KMS-11 (cell line): ENCODE data around the gene NPRL2.

Source experiments
- H2AFZ ChIP-seq: fragments of 200-600 bp; sonication (generic); 2 replicates; pipeline ENCODE4 v1.6.1; 2016; ENCODE audit warnings: antibody characterized with exemption, mixed run types, low read depth
- H3K27ac ChIP-seq: fragments of 200-600 bp; sonication (generic); 2 replicates; pipeline ENCODE4 v1.6.1; 2016; ENCODE audit warnings: mild to moderate bottlenecking, mixed run types
- H3K27me3 ChIP-seq: fragments of 200-600 bp; sonication (generic); 2 replicates; pipeline ENCODE4 v1.6.1; 2017; ENCODE audit warnings: mild to moderate bottlenecking, low read depth, mixed run types, moderate library complexity; ENCODE audit not compliant: insufficient read depth
- H3K36me3 ChIP-seq: fragments of 200-600 bp; sonication (generic); 2 replicates; pipeline ENCODE4 v1.6.1; 2017; ENCODE audit warnings: mild to moderate bottlenecking, mixed run types; ENCODE audit not compliant: insufficient read depth
- H3K4me1 ChIP-seq: fragments of 200-600 bp; sonication (generic); 2 replicates; pipeline ENCODE4 v1.6.1; 2016; ENCODE audit warnings: mild to moderate bottlenecking, low read depth, mixed run types; ENCODE audit not compliant: poor library complexity, severe bottlenecking
- H3K4me2 ChIP-seq: fragments of 200-600 bp; sonication (generic); 2 replicates; pipeline ENCODE4 v1.7.0; 2016; ENCODE audit warnings: mild to moderate bottlenecking, mixed run types
- H3K4me3 ChIP-seq: fragments of 200-600 bp; sonication (generic); IDR thresholded peaks from 2 replicates; pipeline ENCODE4 v1.6.1; 2017; ENCODE audit warnings: low read depth, low read length, mixed read lengths; ENCODE audit not compliant: insufficient read depth
- H3K79me2 ChIP-seq: fragments of 200-600 bp; sonication (generic); 2 replicates; pipeline ENCODE4 v1.6.1; 2016; ENCODE audit warnings: low read depth, mixed run types; ENCODE audit not compliant: insufficient read depth
- H3K9ac ChIP-seq: fragments of 200-600 bp; sonication (generic); 2 replicates; pipeline ENCODE4 v1.6.1; 2016; ENCODE audit warnings: mild to moderate bottlenecking, mixed run types
- H4K20me1 ChIP-seq: fragments of 200-600 bp; sonication (generic); 2 replicates; pipeline ENCODE4 v1.6.1; 2016; ENCODE audit warnings: mild to moderate bottlenecking, mixed run types; ENCODE audit not compliant: insufficient read depth
- TF ChIP-seq, protein P1 (sequence below): fragments of 200-600 bp; sonication (generic); conservative IDR thresholded peaks from 2 replicates; pipeline ENCODE4 v1.6.1; 2017; ENCODE audit warnings: low read depth, mild to moderate bottlenecking, antibody characterized with exemption, low read length, moderate library complexity, mixed read lengths

The NPRL2 gene

DNA sequence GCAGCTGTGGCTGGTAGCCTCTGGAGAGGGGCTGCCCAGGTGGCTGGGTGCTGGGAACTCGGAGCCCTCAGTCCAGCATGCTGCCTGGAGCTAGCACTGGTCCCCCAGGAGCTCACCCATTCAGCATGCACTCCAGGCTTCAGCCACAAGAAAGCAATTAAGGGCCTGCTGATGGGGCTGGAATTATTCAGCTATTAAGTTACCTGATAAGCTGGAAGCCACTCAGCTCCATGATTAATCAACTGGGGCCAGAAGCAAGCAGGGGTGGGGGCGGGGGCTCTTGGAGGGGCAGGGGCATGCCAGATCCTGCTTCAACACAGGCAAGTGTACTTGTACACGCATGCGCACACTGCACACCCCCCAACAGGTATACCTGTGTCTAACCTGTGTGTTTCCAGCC is 30.8 kb upstream of the NPRL2 start:
- TF ChIP-seq, protein P1, sequence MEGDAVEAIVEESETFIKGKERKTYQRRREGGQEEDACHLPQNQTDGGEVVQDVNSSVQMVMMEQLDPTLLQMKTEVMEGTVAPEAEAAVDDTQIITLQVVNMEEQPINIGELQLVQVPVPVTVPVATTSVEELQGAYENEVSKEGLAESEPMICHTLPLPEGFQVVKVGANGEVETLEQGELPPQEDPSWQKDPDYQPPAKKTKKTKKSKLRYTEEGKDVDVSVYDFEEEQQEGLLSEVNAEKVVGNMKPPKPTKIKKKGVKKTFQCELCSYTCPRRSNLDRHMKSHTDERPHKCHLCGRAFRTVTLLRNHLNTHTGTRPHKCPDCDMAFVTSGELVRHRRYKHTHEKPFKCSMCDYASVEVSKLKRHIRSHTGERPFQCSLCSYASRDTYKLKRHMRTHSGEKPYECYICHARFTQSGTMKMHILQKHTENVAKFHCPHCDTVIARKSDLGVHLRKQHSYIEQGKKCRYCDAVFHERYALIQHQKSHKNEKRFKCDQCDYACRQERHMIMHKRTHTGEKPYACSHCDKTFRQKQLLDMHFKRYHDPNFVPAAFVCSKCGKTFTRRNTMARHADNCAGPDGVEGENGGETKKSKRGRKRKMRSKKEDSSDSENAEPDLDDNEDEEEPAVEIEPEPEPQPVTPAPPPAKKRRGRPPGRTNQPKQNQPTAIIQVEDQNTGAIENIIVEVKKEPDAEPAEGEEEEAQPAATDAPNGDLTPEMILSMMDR: no peak
- no peak overlapping the region for H3K27ac ChIP-seq
- H3K4me3 ChIP-seq: no peak overlapping the region
- no peaks in the 10 kb centered on the region for H4K20me1 ChIP-seq
- H3K4me2 ChIP-seq: no peak overlapping the region
- no peak overlapping the region for H3K9ac ChIP-seq
- H3K27me3 ChIP-seq: no peaks in the 10 kb centered on the region
- H3K36me3 ChIP-seq: no peaks in the 10 kb centered on the region
- H2AFZ ChIP-seq: no peak overlapping the region
- no peaks in the 10 kb centered on the region for H3K4me1 ChIP-seq
- no peaks in the 10 kb centered on the region for H3K79me2 ChIP-seq

GRCh38 chr3:50380405-50381085 is 30.0 kb upstream of the NPRL2 start:
- Histone ChIP-seq H3K4me2 (no peak overlapping the region), H3K36me3 (no peaks in the 10 kb centered on the region), H3K27ac (no peak overlapping the region), H3K27me3 (no peaks in the 10 kb centered on the region), H3K9ac (no peak overlapping the region), H3K4me3 (no peak overlapping the region), H3K79me2 (no peaks in the 10 kb centered on the region), H2AFZ (no peak overlapping the region), H4K20me1 (no peaks in the 10 kb centered on the region), H3K4me1 (no peaks in the 10 kb centered on the region)
- TF ChIP-seq, protein P1: no peak

DNA sequence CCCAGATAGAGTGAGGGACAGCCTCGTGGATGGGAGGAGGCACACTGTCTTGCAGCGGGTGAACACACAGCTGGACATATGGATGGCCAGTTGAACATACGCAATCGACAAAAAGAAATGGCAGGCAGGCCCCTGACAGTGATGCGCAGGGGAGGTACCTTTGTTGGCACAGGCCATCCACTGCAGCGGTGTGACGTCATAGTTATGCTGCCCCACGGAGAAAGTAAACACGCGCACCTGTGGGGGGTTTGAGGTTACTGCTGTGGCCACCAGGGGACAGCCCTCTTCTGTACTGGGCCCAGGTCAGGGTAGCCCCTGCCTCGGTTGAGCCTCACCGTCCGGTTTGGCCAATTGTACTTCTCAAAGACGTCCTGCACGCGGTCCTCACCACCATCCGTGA is 28.2 kb upstream of the NPRL2 start:
- no peak overlapping the region for H3K4me2 ChIP-seq
- TF ChIP-seq, protein P1: no peak
- no peak overlapping the region for H3K4me3 ChIP-seq
- H3K79me2 ChIP-seq: no peaks in the 10 kb centered on the region
- no peak overlapping the region for H3K27ac ChIP-seq
- H4K20me1 ChIP-seq: no peaks in the 10 kb centered on the region
- H3K4me1 ChIP-seq: peaks cover 8% of the 10 kb centered on the region
- H3K27me3 ChIP-seq: no peaks in the 10 kb centered on the region
- H2AFZ ChIP-seq: no peak overlapping the region
- no peak overlapping the region for H3K9ac ChIP-seq
- H3K36me3 ChIP-seq: no peaks in the 10 kb centered on the region

DNA sequence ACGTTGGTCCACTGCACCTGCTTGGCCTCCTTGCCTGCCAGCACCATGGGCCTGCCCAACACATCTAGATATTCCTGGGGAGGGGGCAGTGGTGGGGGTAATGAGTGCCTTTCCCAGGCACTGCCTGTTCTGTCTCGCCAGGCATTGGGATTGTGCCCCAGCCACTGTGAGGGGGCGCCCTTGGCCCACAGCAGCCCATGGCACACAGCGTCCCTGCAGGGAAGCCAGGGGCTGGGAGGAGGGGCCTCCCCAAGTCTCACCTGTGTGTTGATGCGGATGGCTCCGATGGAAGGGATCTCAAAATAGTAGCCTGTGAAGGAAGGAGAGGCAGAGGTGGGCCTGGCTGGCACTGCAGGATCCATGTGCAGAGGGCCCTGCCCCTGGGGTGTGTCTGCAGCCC is 27.4 kb upstream of the NPRL2 start:
- TF ChIP-seq, protein P1: no peak
- Histone ChIP-seq H4K20me1 (no peaks in the 10 kb centered on the region), H3K36me3 (no peaks in the 10 kb centered on the region), H3K27ac (no peak overlapping the region), H3K4me1 (peaks cover 10% of the 10 kb centered on the region), H3K4me3 (no peak overlapping the region), H3K4me2 (no peak overlapping the region), H2AFZ (no peak overlapping the region), H3K9ac (no peak overlapping the region), H3K27me3 (no peaks in the 10 kb centered on the region), H3K79me2 (no peaks in the 10 kb centered on the region)
